Measurements from ENCODE around the gene ARHGAP15. TPM values are rescaled to one million over a fixed set of nuclear protein-coding genes. Genes with fewer than 3 reads are reported as not detected.

ARHGAP15 gene
- total and polyA plus RNA-seq, 9 donors, result 1.5 to 10.0 (median 2.6) TPM

DNA sequence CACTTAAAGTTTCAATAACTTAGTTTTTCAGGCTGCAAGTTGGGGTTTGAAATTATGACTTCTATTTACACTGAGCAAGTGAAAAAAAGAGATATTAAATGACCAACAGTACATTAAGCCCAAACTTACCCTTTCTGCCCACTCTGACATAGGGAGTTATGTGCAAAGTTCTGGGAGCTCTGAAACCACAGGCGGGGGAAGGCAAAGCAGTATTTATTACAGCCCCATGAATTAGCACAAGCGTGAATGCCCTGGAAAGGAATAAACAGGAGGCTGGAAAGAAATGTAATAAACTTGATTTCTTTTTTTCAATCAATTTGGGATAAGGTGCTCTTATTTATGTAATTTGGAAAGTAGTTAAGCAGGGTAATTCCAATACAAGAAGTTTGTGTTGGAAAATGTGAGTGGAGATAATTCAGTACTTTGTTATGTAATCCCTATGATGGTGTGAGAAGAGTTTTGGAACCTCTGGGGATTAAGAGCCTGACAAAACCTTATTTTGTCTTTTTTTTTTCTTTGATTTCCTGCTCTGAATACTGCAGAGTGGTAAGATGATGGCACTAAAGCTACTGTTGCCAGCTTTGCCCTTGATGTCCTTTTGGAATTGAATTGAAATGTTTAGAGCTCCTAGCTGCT lies 351.5 kb downstream of the ARHGAP15 start:
- intact Hi-C loops (cut with DNase I), result no loop called here
- H3K4me3 ChIP-seq, result no peak overlapping the region
- no peak overlapping the region for H3K27ac ChIP-seq

DNA sequence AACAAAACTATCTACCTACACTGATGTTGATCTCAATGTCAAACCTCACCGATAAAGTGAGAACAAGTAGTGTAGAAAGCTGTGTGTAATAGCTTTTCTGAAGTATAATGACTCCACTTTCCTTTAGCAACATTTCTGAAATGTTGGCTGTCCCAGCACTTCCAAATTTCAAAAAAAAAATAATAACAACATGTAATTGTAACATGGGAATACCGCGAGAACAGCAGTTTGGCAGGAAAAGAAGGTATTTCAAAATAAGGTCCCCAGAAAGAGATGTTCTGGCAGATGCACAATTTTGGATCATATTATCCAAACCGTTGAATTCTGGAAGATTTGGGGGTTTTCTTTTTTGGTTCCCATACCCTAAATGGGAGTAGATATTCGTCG lies 352.0 kb downstream of the ARHGAP15 start:
- intact Hi-C loops (cut with DNase I), result no loop called here
- H3K4me3 ChIP-seq, result no peak overlapping the region
- TF ChIP-seq POLR2A (IDR thresholded peaks at IDR 0.05), result no peak
- TF ChIP-seq, protein P1, sequence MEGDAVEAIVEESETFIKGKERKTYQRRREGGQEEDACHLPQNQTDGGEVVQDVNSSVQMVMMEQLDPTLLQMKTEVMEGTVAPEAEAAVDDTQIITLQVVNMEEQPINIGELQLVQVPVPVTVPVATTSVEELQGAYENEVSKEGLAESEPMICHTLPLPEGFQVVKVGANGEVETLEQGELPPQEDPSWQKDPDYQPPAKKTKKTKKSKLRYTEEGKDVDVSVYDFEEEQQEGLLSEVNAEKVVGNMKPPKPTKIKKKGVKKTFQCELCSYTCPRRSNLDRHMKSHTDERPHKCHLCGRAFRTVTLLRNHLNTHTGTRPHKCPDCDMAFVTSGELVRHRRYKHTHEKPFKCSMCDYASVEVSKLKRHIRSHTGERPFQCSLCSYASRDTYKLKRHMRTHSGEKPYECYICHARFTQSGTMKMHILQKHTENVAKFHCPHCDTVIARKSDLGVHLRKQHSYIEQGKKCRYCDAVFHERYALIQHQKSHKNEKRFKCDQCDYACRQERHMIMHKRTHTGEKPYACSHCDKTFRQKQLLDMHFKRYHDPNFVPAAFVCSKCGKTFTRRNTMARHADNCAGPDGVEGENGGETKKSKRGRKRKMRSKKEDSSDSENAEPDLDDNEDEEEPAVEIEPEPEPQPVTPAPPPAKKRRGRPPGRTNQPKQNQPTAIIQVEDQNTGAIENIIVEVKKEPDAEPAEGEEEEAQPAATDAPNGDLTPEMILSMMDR (IDR thresholded peaks at IDR 0.05), result no peak
- no peak for TF ChIP-seq EP300 (IDR thresholded peaks at IDR 0.05)
- peak overlapping the region in 1 of 2 donors; percentile 37 for H3K27ac ChIP-seq
- no peaks in the 10 kb centered on the region for H3K27me3 ChIP-seq
- peaks cover 1% of the 10 kb centered on the region for H3K4me1 ChIP-seq (ENCODE audit: insufficient read depth)
- no peaks in the 10 kb centered on the region for H3K9me3 ChIP-seq
- H3K36me3 ChIP-seq, result no peaks in the 10 kb centered on the region
- 41 to 49% (median 44%) methylated on average over 6 of the region's 6 CpGs for WGBS, 3 donors
- peak in 1 of 5 donors; percentile 51 for DNase-seq

More for the DNA sequence above, 351.5 kb downstream of the ARHGAP15 start:
- DNase-seq, result no peak
- TF ChIP-seq, protein P1 (IDR thresholded peaks at IDR 0.05), result no peak
- no peak for TF ChIP-seq EP300 (IDR thresholded peaks at IDR 0.05)
- TF ChIP-seq POLR2A (IDR thresholded peaks at IDR 0.05), result no peak
- Histone ChIP-seq H3K36me3 (no peaks in the 10 kb centered on the region), H3K9me3 (no peaks in the 10 kb centered on the region), H3K4me1 (ENCODE audit: insufficient read depth) (peaks cover 1% of the 10 kb centered on the region), H3K27me3 (no peaks in the 10 kb centered on the region)
- 53 to 92% (median 65%) methylated on average over 2 of the region's 2 CpGs for WGBS, 3 donors

DNA sequence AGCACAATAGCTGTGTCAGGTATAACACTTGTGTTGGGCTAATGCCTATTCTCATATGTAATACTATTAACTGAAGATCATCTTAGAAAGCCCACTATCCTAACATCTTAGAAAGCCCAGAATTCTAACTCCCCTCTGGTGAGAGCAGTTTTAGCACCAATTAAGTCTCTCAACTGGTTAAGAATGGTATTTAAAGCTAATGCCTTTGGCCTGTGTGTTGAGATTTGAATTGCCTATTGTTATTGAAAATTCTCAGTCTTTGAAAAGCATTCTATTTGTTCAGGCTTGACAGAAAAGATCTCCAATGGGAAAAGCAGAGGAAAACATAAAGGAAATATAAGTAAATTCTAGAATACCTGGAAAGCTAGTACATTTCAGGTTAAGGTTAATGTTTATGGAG lies 352.5 kb downstream of the ARHGAP15 start:
- no peaks in the 10 kb centered on the region for H3K27me3 ChIP-seq
- H3K36me3 ChIP-seq, result no peaks in the 10 kb centered on the region
- DNase-seq, result no peak
- TF ChIP-seq EP300 (IDR thresholded peaks at IDR 0.05), result no peak
- TF ChIP-seq POLR2A (IDR thresholded peaks at IDR 0.05), result no peak
- TF ChIP-seq, protein P1 (IDR thresholded peaks at IDR 0.05), result no peak
- peak overlapping the region in 1 of 2 donors; percentile 37 for H3K27ac ChIP-seq
- H3K4me3 ChIP-seq, result no peak overlapping the region
- no peaks in the 10 kb centered on the region for H3K9me3 ChIP-seq
- intact Hi-C loops (cut with DNase I), result no loop called here
- H3K4me1 ChIP-seq (ENCODE audit: insufficient read depth), result peaks cover 1% of the 10 kb centered on the region

DNA sequence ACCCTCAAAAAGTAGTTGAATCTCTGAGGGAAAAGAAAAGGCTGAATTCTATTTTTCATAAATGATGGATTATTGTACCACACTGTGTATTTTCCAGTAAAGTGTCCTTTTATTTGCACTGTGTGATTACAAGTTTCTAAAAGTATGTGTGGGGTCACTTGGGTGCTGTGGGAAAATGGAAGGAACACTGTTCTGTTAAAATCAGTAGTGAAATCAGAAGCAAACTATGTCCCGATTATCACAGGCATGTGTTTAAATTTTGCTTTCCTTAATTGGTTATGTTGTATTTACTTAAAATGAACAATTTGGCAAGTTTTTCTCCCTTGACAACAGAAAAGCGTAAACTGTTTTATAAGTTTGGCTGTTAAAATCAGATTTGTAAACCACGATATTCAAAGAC lies 353.1 kb downstream of the ARHGAP15 start:
- intact Hi-C loops (cut with DNase I), result no loop called here
- Histone ChIP-seq H3K27me3 (no peaks in the 10 kb centered on the region), H3K4me3 (no peak overlapping the region), H3K27ac (peak overlapping the region in 1 of 2 donors; percentile 37), H3K4me1 (ENCODE audit: insufficient read depth) (peaks cover 1% of the 10 kb centered on the region), H3K36me3 (no peaks in the 10 kb centered on the region), H3K9me3 (no peaks in the 10 kb centered on the region)
- no peak for DNase-seq
- WGBS, 3 donors, result 13 to 21% (median 16%) methylated on average over 3 of the region's 3 CpGs
- TF ChIP-seq, protein P1 (IDR thresholded peaks at IDR 0.05), result no peak
- TF ChIP-seq POLR2A (IDR thresholded peaks at IDR 0.05), result no peak
- no peak for TF ChIP-seq EP300 (IDR thresholded peaks at IDR 0.05)
